PC-9 (cell line): ENCODE results near the gene MTURN. TPM values are rescaled to one million over a fixed set of nuclear protein-coding genes. Genes with fewer than 3 reads are reported as not detected.

Experiments used
- Bru-seq: library from RNA; stranded (reverse); fragments of 400-500 nt; gene quantifications from one replicate; lab custom pipeline; 2021; lab: Mats Ljungman, UMichigan
- BruChase-seq, 2 experiments: library from RNA; stranded (reverse); fragments of 400-500 nt; gene quantifications; one replicate each; lab custom pipeline; 2021; lab: Mats Ljungman, UMichigan
- BruUV-seq: library from RNA; stranded (reverse); fragments of 400-500 nt; replicated peaks from 2 replicates; lab custom pipeline; 2021; lab: Mats Ljungman, UMichigan
- CTCF ChIA-PET: fragments of 300-600 bp; sonication (Branson Sonifier 250); formaldehyde crosslinking; loops from one replicate; lab custom pipeline; 2022; ENCODE audit warnings: antibody characterized with exemption; lab: Charles Lee
- POLR2A ChIA-PET: fragments of 300-600 bp; sonication (Branson Sonifier 250); formaldehyde crosslinking; loops from one replicate; lab custom pipeline; 2022; ENCODE audit warnings: antibody characterized with exemption; ENCODE audit not compliant: unreplicated experiment; lab: Charles Lee
- DNase-seq, 2 experiments: peaks; one replicate each; pipeline versions ENCODE4 v3.0.0 to v3.0.0-alpha.2; 2015 to 2022; ENCODE audit warnings: mixed read lengths in 1 of 2
- H2AFZ ChIP-seq: fragments of 200-600 bp; sonication (generic); 2 replicates; pipeline ENCODE4 v1.8.1; 2017; ENCODE audit warnings: antibody characterized with exemption
- H3F3A ChIP-seq: fragments of 200-600 bp; sonication (generic); 2 replicates; pipeline ENCODE4 v1.8.1; 2017; ENCODE audit warnings: antibody characterized with exemption, mild to moderate bottlenecking, low read depth; ENCODE audit not compliant: insufficient read depth
- H3K27ac ChIP-seq: fragments of 200-600 bp; sonication (generic); 2 replicates; pipeline ENCODE4 v1.6.1; 2016; ENCODE audit warnings: mixed run types
- H3K27me3 ChIP-seq: fragments of 200-600 bp; sonication (generic); 2 replicates; pipeline ENCODE4 v1.6.1; 2016; ENCODE audit warnings: low read depth, mixed run types; ENCODE audit not compliant: insufficient read depth
- H3K36me3 ChIP-seq: fragments of 200-600 bp; sonication (generic); 2 replicates; pipeline ENCODE4 v1.6.1; 2016; ENCODE audit warnings: low read depth, mixed run types
- H3K4me1 ChIP-seq: fragments of 200-600 bp; sonication (generic); replicated peaks from 2 replicates; pipeline ENCODE4 v1.6.1; 2016; ENCODE audit warnings: mixed run types; ENCODE audit not compliant: insufficient read depth
- H3K4me2 ChIP-seq: fragments of 200-600 bp; sonication (generic); 2 replicates; pipeline ENCODE4 v1.6.1; 2017; ENCODE audit warnings: mixed run types
- H3K4me3 ChIP-seq: fragments of 200-600 bp; sonication (generic); 2 replicates; pipeline ENCODE4 v1.6.1; 2016; ENCODE audit warnings: mixed run types
- H3K79me2 ChIP-seq: fragments of 200-600 bp; sonication (generic); 2 replicates; pipeline ENCODE4 v1.6.1; 2017; ENCODE audit warnings: low read depth, mixed run types
- H3K9me2 ChIP-seq: fragments of 200-600 bp; sonication (generic); 2 replicates; pipeline ENCODE4 v1.8.1; 2017; ENCODE audit warnings: mild to moderate bottlenecking; ENCODE audit not compliant: insufficient read depth
- H3K9me3 ChIP-seq: fragments of 200-600 bp; sonication (generic); 2 replicates; pipeline ENCODE4 v1.8.1; 2016; ENCODE audit warnings: low read depth; ENCODE audit not compliant: insufficient read depth
- H4K20me1 ChIP-seq: fragments of 200-600 bp; sonication (generic); 2 replicates; pipeline ENCODE4 v1.8.1; 2017; ENCODE audit not compliant: insufficient read depth
- CTCF ChIP-seq: fragments of 200-600 bp; sonication (generic); conservative IDR thresholded peaks from 2 replicates; pipeline ENCODE4 v1.6.1; 2017; ENCODE audit warnings: mixed run types, antibody characterized with exemption, mild to moderate bottlenecking, moderate library complexity
- EZH2 ChIP-seq: fragments of 200-600 bp; sonication (generic); IDR thresholded peaks from 2 replicates; pipeline ENCODE4 v1.8.0; 2017; ENCODE audit warnings: antibody characterized with exemption, low read depth
- intact Hi-C: fragments of 100-400 bp; cut with micrococcal nuclease; formaldehyde crosslinking; loops from one replicate; pipeline ENCODE4 v1.10.0; 2022; ENCODE audit not compliant: unreplicated experiment
- long read RNA-seq: library from polyadenylated mRNA; stranded (forward); transcript quantifications from one replicate; pipeline ENCODE4 v2.0.0, GENCODE V29; 2022
- total RNA-seq: library from RNA; stranded (reverse); gene quantifications from 2 replicates; pipeline ENCODE4 v1.2.3, GENCODE V29; 2021

MTURN gene
- total RNA-seq: 21.6 and 23.1 TPM in 2 replicates
- Bru-seq, nascent RNA: percentile 67 among the genes with signal in this experiment
- BruChase-seq, experiment 1, labeled RNA remaining after a 2-hour chase: percentile 90 among the genes with signal in this experiment
- percentile 70 among the genes with signal in this experiment for BruChase-seq, experiment 2, labeled RNA remaining after a 6-hour chase
- long read RNA-seq, full-length matches to known transcripts: 26 of 29 reads
- long read RNA-seq, partial matches to known transcripts: 0 of 29 reads
- long read RNA-seq, other reads (novel, unspliced or antisense): 3 of 29 reads

GRCh38 chr7:30134611-30135300 lies at the start of gene MTURN:
Gene MTURN (plus strand): TSS chr7:30134986. CDS start chr7:30135137, 151 bp downstream.
- Histone ChIP-seq H3K9me3 (no peaks in the 10 kb centered on the region), H3K27ac (no peak within 1 kb of the TSS), H3K4me3 (peak within 1 kb of the TSS; percentile 55), H3K27me3 (peaks cover 12% of the 10 kb centered on the region; the same call in 1 of the 2 replicates), H4K20me1 (0 out of 2 replicates have a peak, but pooled peaks cover 3% of the 10 kb centered on the region), H3F3A (peaks cover 4% of the 10 kb centered on the region; the same call in 1 of the 2 replicates), H3K36me3 (no peaks in the 10 kb centered on the region), H3K79me2 (no peaks in the 10 kb centered on the region), H3K4me2 (peak within 1 kb of the TSS; percentile 84), H2AFZ (peak within 1 kb of the TSS; percentile 93), H3K9me2 (no peaks in the 10 kb centered on the region), H3K4me1 (peaks cover 8% of the 10 kb centered on the region; the same call in 1 of the 2 replicates)
- DNase-seq: peak; percentile 81 to 94
- POLR2A ChIA-PET: interaction anchor here (0.6 kb wide), 2 partner anchors 108 to 514 kb away, joined by 4 to 7 read pairs; no protein-coding TSS in a partner anchor
- no TSS peak for BruUV-seq
- CTCF ChIA-PET: no interaction called here
- TF ChIP-seq EZH2 (no peak), CTCF (no peak)
- intact Hi-C loops: loop anchor here (2.0 kb wide), 3 partner anchors 32 to 150 kb away; partner anchors contain the start of genes PLEKHA8 and ZNRF2

GRCh38 chr7:30086529-30086928 lies 48.3 kb upstream of the MTURN start:
- TF ChIP-seq EZH2 (no peak), CTCF (no peak)
- H3K79me2 ChIP-seq: no peaks in the 10 kb centered on the region
- BruUV-seq: no TSS peak
- POLR2A ChIA-PET: no interaction called here
- no peak overlapping the region for H3K27ac ChIP-seq
- intact Hi-C loops: no loop called here
- H2AFZ ChIP-seq: no peak overlapping the region
- no peaks in the 10 kb centered on the region for H4K20me1 ChIP-seq
- no peaks in the 10 kb centered on the region for H3F3A ChIP-seq
- no peak for DNase-seq
- peaks cover 11% of the 10 kb centered on the region for H3K4me1 ChIP-seq
- no peaks in the 10 kb centered on the region for H3K36me3 ChIP-seq
- no peaks in the 10 kb centered on the region for H3K27me3 ChIP-seq
- no peaks in the 10 kb centered on the region for H3K9me3 ChIP-seq
- no peaks in the 10 kb centered on the region for H3K9me2 ChIP-seq
- CTCF ChIA-PET: no interaction called here
- no peak overlapping the region for H3K4me3 ChIP-seq
- no peak overlapping the region for H3K4me2 ChIP-seq

- peaks cover 16% of the 10 kb centered on the region for H3K4me1 ChIP-seq
- H4K20me1 ChIP-seq: no peaks in the 10 kb centered on the region
- intact Hi-C loops: no loop called here
- ChIA-PET POLR2A (no interaction called here), CTCF (no interaction called here)
- H2AFZ ChIP-seq: no peak overlapping the region
- TF ChIP-seq EZH2 (no peak), CTCF (no peak)
- DNase-seq: no peak
- H3K79me2 ChIP-seq: no peaks in the 10 kb centered on the region
- no TSS peak for BruUV-seq
- H3K4me2 ChIP-seq: no peak overlapping the region
- H3K4me3 ChIP-seq: no peak overlapping the region
- H3K9me2 ChIP-seq: no peaks in the 10 kb centered on the region
- no peaks in the 10 kb centered on the region for H3K36me3 ChIP-seq
- no peaks in the 10 kb centered on the region for H3K9me3 ChIP-seq
- no peak overlapping the region for H3K27ac ChIP-seq
- no peaks in the 10 kb centered on the region for H3K27me3 ChIP-seq
- no peaks in the 10 kb centered on the region for H3F3A ChIP-seq
These were observed 47.4 kb upstream of the MTURN start for GRCh38 chr7:30087371-30087770.
